Vein endothelial cell (primary cell): ENCODE measurements around the gene SDHC. TPM values are rescaled to one million over a fixed set of nuclear protein-coding genes. Genes with fewer than 3 reads are reported as not detected.

Experiments
- small RNA-seq: library from RNA; depleted of rRNA; stranded (forward); fragments of <200 nt; gene quantifications from one replicate; pipeline ENCODE3, GENCODE V24; 2012
- total RNA-seq: library from RNA; depleted of rRNA; stranded (reverse); fragments of >200 nt; gene quantifications from 2 replicates; pipeline ENCODE4 v1.2.3, GENCODE V29; 2012

The SDHC gene, protein sequence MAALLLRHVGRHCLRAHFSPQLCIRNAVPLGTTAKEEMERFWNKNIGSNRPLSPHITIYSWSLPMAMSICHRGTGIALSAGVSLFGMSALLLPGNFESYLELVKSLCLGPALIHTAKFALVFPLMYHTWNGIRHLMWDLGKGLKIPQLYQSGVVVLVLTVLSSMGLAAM
- 26.1 and 65.9 TPM in 2 replicates for total RNA-seq

DNA sequence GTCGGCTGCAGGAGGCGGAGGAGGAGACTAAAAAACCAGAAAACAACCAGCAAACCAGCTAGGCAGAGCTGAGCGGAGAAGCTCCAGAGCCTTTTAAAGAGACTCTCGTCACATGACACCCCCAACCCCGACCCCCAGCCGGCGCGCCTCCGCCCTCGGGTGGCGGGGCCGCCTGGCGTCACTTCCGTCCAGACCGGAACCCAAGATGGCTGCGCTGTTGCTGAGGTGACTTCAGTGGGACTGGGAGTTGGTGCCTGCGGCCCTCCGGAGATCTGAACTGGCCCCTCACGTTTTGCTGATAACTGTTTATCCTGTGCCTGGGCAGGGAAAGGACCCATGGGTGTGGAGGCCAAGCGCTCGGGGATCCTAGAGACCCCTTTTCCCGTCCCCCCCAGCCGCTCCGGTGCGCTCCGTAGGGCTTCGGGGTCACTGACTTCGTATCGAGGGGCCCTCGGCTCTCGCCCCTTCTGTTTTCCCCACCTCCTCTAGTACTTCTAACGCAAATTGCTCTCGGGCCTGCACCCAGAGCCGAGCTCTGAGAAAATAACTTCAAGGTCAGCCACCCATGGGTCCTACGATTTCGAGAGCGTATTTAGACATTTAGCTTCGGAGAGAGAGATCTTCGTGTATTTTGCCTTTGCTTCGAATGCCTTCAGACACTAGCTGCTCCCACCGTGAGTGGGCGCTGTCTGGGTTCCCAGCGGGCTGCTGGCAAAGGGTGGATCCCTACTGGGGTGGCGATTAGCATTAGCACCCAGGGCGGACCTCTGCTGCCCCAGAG is at the start of gene SDHC:
SDHC (plus strand) TSS at position 181 of the 781 bp plus-strand sequence; CDS start at position 206, 25 bp downstream.

DNA sequence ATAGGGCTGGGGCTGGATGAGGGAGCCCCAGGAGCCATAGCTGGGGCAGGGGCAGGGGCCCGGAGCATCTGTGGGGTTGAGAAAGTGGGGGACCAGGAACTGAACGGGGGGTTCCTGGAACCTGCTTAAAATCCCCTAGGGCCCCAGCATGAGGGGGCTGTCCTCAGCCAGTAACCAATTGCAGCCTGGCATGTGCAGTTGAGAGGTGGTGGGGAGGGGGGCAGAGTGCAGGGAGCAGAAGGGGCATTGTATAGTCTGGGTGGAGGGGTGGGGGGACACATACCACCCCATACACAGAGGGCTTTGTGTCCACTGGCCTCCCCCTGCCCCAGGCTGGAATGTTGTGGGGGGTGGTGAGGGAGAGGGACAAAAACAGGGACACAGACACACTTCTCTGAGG is 4.3 kb upstream of the SDHC start, which contains the start of gene MPZ:
MPZ (minus strand) TSS at position 101 of the 400 bp plus-strand sequence; CDS start at position 38, 63 bp downstream.

DNA sequence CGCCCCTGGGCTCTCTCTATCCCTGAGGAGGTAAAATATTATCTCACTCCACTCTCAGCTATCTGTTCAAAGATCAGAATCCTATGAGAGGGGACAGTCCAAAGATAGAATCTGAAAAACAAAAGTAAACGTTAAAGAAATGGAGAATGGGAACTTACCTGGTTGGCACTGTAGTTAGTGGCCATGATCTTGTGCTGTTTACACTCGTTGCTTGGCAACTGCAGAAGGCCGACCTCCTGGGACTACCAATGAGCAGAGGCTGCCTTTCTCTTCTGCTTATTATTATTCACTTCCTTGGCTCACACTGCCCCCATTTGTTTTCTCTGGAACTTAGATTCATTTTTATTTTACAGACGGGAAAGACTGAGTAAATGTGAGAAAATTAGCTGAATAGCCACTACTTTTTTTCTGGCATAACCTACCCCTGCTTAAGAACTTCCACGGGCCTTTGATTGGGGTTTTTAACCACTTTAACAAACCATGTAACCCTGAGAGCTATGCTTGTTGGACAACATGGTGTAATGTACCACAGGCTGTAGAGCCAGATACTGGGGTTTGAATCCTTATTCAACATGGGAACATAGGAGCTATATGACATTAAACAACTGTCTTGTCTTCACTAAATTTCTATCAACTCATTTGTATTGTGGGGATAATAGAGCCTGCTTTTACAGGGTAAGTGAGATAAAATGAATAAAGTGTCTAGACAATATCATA is 53.7 kb downstream of the SDHC start, which contains the start of gene CFAP126:
CFAP126 (minus strand) TSS at position 193 of the 717 bp plus-strand sequence; CDS start at position 185, 8 bp downstream.

Small RNA genes lying within 50 kb of the gene (small RNA-seq; reads per million reads assigned to genes)
- not detected for gene AL592295.2
- gene RNU6-481P, result not detected

Other genes with a start within 250 kb of the SDHC start
- not detected in 2 replicates for gene ARHGAP30, start 244.5 kb upstream of the SDHC start, total RNA-seq
- gene NECTIN4, start 224.8 kb upstream of the SDHC start, total RNA-seq, result under 0.01 and 0.65 TPM in 2 replicates
- 0.86 and 1.3 TPM in 2 replicates for gene KLHDC9, start 216.0 kb upstream of the SDHC start, total RNA-seq
- 34.3 and 40.9 TPM in 2 replicates for gene PFDN2, start 196.3 kb upstream of the SDHC start, total RNA-seq
- gene NIT1, start 196.3 kb upstream of the SDHC start, total RNA-seq, result 11.8 and 13.9 TPM in 2 replicates
- 43.8 and 45.7 TPM in 2 replicates for gene DEDD, start 181.7 kb upstream of the SDHC start, total RNA-seq
- 105 and 120 TPM in 2 replicates for gene UFC1, start 160.4 kb upstream of the SDHC start, total RNA-seq
- 5.9 and 6.2 TPM in 2 replicates for gene USP21, start 154.9 kb upstream of the SDHC start, total RNA-seq
- 15.6 and 15.7 TPM in 2 replicates for gene PPOX, start 148.0 kb upstream of the SDHC start, total RNA-seq
- 37.6 and 39.5 TPM in 2 replicates for gene B4GALT3, start 136.9 kb upstream of the SDHC start, total RNA-seq
- 14.0 and 44.2 TPM in 2 replicates for gene ADAMTS4, start 115.3 kb upstream of the SDHC start, total RNA-seq
- gene NDUFS2, start 112.0 kb upstream of the SDHC start, total RNA-seq, result 98.6 and 115 TPM in 2 replicates
- not detected in 2 replicates for gene FCER1G, start 99.1 kb upstream of the SDHC start, total RNA-seq
- not detected in 2 replicates for gene APOA2, start 90.8 kb upstream of the SDHC start, total RNA-seq
- gene TOMM40L, start 88.3 kb upstream of the SDHC start, total RNA-seq, result 16.0 and 18.2 TPM in 2 replicates
- gene NR1I3, start 76.2 kb upstream of the SDHC start, total RNA-seq, result not detected in 2 replicates
- not detected in 2 replicates for gene PCP4L1, start 55.6 kb upstream of the SDHC start, total RNA-seq
- gene MPZ, start 4.4 kb upstream of the SDHC start, total RNA-seq, result 0.33 and 0.86 TPM in 2 replicates
- gene CFAP126, start 53.5 kb downstream of the SDHC start, total RNA-seq, result not detected in 2 replicates
- under 0.01 and 0.10 TPM in 2 replicates for gene FCGR2A, start 191.1 kb downstream of the SDHC start, total RNA-seq
- 0.10 and 0.33 TPM in 2 replicates for gene HSPA6, start 210.2 kb downstream of the SDHC start, total RNA-seq
- under 0.01 TPM in 1 of 2 replicates, not detected in the other for gene FCGR3A, start 235.4 kb downstream of the SDHC start, total RNA-seq